ENCODE results near the gene POLK. TPM values are rescaled to one million over a fixed set of nuclear protein-coding genes. Genes with fewer than 3 reads are reported as not detected.

Gene POLK
- total and polyA plus RNA-seq, 2 of the 8 experiments (the other 6 are each of a cell fraction or from before 2014, with no cell fraction given), result 2.0 to 9.0 TPM

GRCh38 chr5:75601996-75602395 lies 90.3 kb downstream of the POLK start (continued):
- no peak for TF ChIP-seq RFX5 (IDR thresholded peaks at IDR 0.05; ENCODE audit: borderline replicate concordance, low read depth, low read length)
- no peak for TF ChIP-seq CHD1 (IDR thresholded peaks at IDR 0.05; ENCODE audit: low read depth, low read length)
